ENCODE results near the gene NUP93.
A peak's percentile ranks its signal among the peaks of the same experiment; 100 is the strongest.

Gene NUP93

DNA sequence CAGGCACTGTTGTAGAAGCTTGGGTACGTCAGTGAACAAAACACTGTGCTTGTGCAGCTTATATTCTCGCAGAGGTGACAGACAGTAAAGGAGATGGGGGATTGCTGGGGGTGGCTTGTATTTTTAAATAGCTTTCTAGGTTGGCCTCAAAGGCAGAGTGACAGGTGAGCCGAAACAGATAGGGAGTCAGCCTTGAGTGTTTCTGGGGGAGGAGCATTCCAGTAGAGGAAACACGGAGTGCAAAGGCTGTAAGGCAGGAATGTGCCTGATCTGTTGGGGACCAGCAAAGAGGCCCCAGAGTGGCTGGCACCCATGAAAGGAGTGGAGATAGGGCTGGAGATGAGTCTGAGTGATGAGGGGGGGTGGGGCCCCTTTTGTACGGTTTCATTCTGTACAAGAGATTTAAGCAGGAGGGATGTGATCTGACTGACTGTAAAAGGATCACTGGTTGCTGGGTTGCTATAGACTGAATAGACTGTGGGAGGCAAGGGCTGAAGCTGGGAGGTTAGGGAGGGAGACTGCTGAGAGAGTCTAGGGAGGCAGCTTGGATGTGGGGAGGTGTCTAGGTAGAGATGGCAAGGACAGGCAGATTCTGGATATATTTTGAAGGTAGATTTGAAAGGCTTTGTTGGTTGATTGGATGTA lies 15.2 kb downstream of the NUP93 start:
- no peaks in the 10 kb centered on the region for H3K9me3 Mint-ChIP-seq
- peaks cover 26% of the 10 kb centered on the region for H3K4me1 Mint-ChIP-seq (ENCODE audit: low read depth)
- H3K27me3 Mint-ChIP-seq (ENCODE audit: low read depth) = no peaks in the 10 kb centered on the region
- H3K36me3 Mint-ChIP-seq (ENCODE audit: low read depth) = peaks cover 16% of the 10 kb centered on the region
- no peak overlapping the region for H3K27ac Mint-ChIP-seq
- no peak overlapping the region for H3K4me3 Mint-ChIP-seq

DNA sequence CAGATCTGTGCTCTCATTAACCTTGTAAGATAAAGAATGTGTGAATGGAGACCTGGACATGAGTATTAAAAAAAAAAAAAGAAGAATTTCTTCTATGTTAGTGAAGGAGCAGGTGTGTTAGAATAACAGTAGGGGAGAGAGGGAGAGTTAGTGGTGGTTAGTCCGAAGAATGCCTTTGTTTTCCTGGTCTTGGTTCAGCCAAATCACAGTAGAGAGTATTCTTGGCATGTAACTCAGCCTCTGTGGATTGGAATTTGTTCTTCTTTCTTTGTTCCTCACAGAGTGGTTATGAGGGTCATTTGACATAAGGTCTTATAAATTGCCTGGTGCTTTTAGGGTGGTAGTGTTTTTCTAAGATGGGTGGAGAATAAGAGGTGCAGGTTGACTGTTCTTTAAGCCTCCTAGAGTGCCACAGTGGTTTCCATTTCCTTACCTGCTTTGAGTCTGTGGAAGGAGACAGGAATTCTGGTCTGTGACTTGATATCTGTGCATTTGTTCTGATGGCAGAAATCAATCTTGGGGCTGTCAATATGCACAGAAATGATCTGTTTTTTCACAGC lies 17.6 kb downstream of the NUP93 start:
- no peak overlapping the region for H3K4me3 Mint-ChIP-seq
- no peak overlapping the region for H3K27ac Mint-ChIP-seq
- no peaks in the 10 kb centered on the region for H3K27me3 Mint-ChIP-seq (ENCODE audit: low read depth)
- no peaks in the 10 kb centered on the region for H3K9me3 Mint-ChIP-seq
- H3K4me1 Mint-ChIP-seq (ENCODE audit: low read depth) = peaks cover 23% of the 10 kb centered on the region
- H3K36me3 Mint-ChIP-seq (ENCODE audit: low read depth) = peaks cover 25% of the 10 kb centered on the region

DNA sequence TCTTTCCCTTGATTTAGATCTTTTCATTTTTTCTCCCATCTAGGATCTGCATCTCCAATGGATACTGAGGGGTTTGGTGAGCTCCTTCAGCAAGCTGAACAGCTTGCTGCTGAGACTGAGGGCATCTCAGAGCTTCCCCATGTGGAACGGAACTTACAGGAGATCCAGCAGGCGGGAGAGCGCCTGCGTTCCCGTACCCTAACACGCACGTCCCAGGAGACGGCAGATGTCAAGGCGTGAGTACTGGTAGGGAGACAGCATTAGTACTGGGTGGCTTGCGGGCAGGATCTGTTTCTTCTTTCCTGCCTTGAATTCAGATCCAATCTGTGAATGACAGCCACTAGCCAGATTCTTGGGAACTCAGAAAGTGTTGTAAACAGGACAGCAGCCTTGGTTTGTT lies 18.3 kb downstream of the NUP93 start:
- H3K4me1 Mint-ChIP-seq (ENCODE audit: low read depth) = peaks cover 23% of the 10 kb centered on the region
- peaks cover 30% of the 10 kb centered on the region for H3K36me3 Mint-ChIP-seq (ENCODE audit: low read depth)
- H3K4me3 Mint-ChIP-seq = no peak overlapping the region

DNA sequence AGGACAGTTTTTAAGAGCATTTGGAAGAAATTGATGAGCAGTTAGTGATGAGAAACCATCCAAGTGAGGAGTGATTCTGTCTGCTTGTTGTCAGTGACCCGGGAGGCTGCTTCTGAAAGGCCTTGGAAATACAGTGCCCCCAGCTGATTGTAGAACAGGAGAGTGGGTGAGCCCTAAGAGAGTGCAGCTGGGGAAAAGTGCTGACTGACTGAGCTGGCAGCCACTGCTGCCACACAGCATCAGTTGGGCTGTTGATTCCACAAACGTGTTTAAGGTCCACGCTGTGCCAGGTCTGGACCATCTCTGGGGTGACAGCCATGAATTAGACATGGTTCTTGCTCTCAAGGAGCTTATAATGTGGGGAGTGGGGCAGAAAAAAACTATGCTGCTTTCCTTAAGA lies 18.9 kb downstream of the NUP93 start:
- Mint-ChIP-seq H3K4me3 (no peak overlapping the region), H3K27ac (no peak overlapping the region), H3K27me3 (ENCODE audit: low read depth) (no peaks in the 10 kb centered on the region), H3K4me1 (ENCODE audit: low read depth) (peaks cover 23% of the 10 kb centered on the region), H3K9me3 (peaks cover 4% of the 10 kb centered on the region), H3K36me3 (ENCODE audit: low read depth) (peaks cover 35% of the 10 kb centered on the region)

More for the DNA sequence above, 18.3 kb downstream of the NUP93 start:
- no peak overlapping the region for H3K27ac Mint-ChIP-seq
- H3K27me3 Mint-ChIP-seq (ENCODE audit: low read depth) = no peaks in the 10 kb centered on the region
- no peaks in the 10 kb centered on the region for H3K9me3 Mint-ChIP-seq

DNA sequence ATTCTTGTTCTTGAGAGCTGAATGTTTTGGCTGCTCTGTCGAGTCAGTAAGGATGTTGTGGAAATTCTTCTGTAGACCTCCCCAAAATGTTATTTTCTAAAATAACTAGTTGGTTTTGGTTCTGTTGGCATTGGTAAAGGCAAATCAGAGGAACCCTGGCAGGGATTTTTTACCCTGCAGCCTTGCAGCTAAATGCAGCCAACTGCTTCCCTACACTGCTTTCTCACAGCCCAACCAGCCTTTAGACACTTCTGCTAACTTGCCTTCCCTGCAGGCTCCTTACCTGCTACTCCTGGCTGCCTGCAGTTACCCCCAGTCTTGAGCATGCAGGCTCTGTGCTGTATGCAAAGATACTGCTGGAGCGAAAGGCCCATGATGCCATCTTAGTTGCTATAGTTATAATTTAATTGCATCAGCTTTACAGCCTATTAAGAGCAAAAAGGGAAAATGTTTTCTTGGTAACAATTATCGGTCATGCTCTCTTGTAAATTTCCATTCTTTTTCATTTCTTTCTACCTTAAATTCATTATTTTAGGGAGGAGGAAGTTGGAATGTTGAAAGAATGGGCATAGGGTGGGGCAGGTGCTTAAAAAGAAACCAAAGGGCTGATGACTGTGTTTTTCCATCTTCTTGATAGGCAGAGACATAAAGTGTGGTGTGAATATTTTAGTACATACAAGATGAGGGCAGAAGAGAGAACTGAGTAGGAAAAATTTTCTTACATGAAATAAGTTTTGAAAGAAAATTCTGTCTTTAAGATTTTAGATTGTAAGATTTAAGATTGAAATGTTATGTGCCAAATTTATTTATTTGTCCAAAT lies 20.0 kb downstream of the NUP93 start:
- Mint-ChIP-seq H3K4me3 (no peak overlapping the region), H3K27ac (no peak overlapping the region), H3K4me1 (ENCODE audit: low read depth) (peaks cover 20% of the 10 kb centered on the region), H3K27me3 (ENCODE audit: low read depth) (no peaks in the 10 kb centered on the region), H3K9me3 (peaks cover 12% of the 10 kb centered on the region), H3K36me3 (ENCODE audit: low read depth) (peaks cover 39% of the 10 kb centered on the region)

DNA sequence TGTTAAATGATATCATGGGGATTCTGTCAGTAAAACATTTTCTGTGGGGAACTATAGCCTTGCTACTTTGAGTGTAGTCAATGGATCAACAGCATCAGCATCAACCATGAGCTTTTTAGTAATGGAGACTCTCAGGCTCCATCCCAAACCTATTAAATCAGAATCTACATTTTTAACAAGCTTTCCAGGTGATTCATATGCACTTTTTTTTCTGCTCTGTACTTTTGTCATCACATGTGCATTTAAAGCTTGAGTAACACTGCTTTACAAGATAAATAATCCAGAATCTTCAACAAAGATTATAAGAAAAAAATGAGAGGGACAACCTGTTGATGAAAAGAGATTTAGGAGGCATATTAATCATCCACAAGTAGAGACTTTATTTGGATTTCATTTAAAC lies 23.5 kb downstream of the NUP93 start:
- Mint-ChIP-seq H3K4me3 (no peak overlapping the region), H3K4me1 (ENCODE audit: low read depth) (peaks cover 13% of the 10 kb centered on the region), H3K27ac (no peak overlapping the region), H3K36me3 (ENCODE audit: low read depth) (peaks cover 43% of the 10 kb centered on the region), H3K27me3 (ENCODE audit: low read depth) (no peaks in the 10 kb centered on the region), H3K9me3 (peaks cover 17% of the 10 kb centered on the region)

DNA sequence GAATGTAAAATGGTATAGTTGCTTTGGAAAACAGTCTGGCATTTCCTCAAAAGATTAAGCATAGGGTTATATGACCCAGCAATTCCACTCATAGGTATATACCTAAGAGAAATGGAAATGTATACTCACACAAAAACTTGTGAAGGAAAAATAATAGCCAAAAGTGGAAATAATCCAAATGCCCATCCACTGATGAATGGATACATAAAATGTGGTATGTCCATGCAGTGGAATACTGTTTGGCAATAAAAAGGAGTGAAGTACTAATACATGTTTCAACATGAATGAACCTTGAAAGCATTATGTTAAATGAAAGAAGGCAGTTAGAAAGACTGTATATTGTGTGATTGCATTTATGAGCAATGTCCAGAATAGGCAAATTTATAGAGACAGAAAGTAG lies 25.1 kb downstream of the NUP93 start:
- Mint-ChIP-seq H3K9me3 (peaks cover 17% of the 10 kb centered on the region), H3K36me3 (ENCODE audit: low read depth) (peaks cover 41% of the 10 kb centered on the region)

DNA sequence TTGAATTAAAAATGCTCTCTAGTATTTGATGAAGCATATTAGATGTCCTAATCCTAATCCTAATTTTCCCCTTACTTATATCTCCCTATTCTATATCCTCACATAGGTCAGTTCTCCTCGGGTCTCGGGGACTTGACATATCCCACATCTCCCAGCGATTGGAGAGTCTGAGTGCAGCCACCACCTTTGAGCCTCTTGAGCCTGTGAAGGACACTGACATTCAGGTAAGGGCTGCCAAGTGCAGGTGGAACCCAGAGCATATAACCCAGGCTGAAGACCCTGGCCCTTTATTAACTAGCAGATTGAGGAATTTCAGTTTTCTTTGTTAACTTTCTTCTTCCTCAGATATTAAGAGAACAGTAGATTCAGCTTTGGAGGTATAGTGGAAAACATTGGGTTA lies 28.5 kb downstream of the NUP93 start:
- Mint-ChIP-seq H3K27me3 (ENCODE audit: low read depth) (no peaks in the 10 kb centered on the region), H3K4me1 (ENCODE audit: low read depth) (peaks cover 3% of the 10 kb centered on the region), H3K36me3 (ENCODE audit: low read depth) (peaks cover 31% of the 10 kb centered on the region), H3K4me3 (no peak overlapping the region), H3K27ac (no peak overlapping the region), H3K9me3 (peaks cover 16% of the 10 kb centered on the region)

More for the DNA sequence above, 25.1 kb downstream of the NUP93 start:
- Mint-ChIP-seq H3K4me1 (ENCODE audit: low read depth) (peaks cover 4% of the 10 kb centered on the region), H3K27me3 (ENCODE audit: low read depth) (no peaks in the 10 kb centered on the region), H3K27ac (no peak overlapping the region), H3K4me3 (no peak overlapping the region)

DNA sequence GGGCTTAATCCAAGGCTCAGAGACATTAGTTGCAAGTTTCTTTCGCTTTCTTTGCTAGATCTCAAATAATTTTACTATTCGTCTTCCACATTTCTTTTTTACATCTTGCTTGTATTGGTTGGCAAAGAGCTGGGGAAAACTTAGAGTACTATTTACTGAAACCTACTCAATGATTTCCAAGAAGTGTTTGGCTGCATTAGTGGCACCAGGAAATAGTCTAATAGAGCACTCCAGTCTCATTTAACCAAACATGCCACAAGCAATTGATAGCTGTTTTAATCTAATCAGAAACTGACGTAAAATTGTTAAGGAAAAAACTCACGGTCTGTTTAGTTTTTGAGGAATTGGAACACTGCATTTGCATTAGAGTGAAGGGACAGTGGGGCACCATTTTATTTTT lies 29.0 kb downstream of the NUP93 start:
- Mint-ChIP-seq H3K9me3 (peaks cover 12% of the 10 kb centered on the region), H3K27ac (no peak overlapping the region), H3K27me3 (ENCODE audit: low read depth) (no peaks in the 10 kb centered on the region), H3K4me3 (no peak overlapping the region), H3K4me1 (ENCODE audit: low read depth) (peaks cover 7% of the 10 kb centered on the region), H3K36me3 (ENCODE audit: low read depth) (peaks cover 27% of the 10 kb centered on the region)

DNA sequence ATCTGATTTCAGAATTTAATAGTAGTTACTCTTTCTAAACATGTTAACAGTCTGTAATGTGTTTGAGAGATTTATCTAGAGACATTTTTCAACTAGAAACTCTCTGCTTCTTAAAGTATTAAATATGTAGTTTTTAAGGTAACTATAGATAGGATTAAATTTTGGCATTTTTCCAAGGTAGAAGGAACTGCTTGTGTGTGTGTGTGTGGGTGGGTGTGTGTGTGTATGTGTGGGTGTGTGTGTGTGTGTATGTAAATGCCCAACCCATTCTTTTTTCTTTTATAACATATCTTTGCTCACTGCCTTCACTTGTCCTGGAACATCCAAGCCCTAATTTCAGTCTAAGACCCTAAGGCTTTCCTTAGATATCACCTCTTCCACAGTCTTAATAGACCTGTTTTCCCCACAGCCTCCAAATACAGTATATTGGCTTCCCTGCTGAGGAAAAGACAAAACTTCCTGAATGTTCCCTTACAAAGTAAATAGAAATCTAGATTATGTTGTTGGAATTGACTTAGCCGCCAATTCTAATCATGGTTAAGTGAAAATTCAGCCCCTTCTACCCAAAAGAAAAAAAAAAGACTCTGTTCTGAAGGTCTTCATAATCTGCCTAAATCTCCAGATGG lies 33.5 kb downstream of the NUP93 start:
- no peak overlapping the region for H3K4me3 Mint-ChIP-seq
- no peaks in the 10 kb centered on the region for H3K9me3 Mint-ChIP-seq
- H3K4me1 Mint-ChIP-seq (ENCODE audit: low read depth) = peaks cover 20% of the 10 kb centered on the region
- H3K27ac Mint-ChIP-seq = no peak overlapping the region
- no peaks in the 10 kb centered on the region for H3K27me3 Mint-ChIP-seq (ENCODE audit: low read depth)
- peaks cover 18% of the 10 kb centered on the region for H3K36me3 Mint-ChIP-seq (ENCODE audit: low read depth)

DNA sequence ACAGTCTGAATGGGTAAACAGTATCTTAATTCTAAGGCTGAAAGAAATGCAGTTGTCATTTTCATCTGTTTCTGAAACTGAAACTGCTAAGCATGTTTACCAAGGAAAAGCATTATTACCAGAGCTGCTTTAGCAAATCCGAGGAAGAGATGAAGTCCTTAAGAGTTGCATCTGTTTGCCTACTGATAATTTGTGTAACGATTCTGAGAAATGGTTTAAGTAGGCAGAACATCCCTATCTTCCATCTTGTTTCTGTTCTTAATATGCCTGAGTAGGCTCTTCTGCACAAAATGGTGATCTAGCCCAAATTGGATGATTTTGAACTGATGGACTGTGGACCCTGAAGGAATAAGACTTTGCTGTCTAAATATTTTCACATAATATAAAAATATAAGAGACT lies 34.9 kb downstream of the NUP93 start:
- Mint-ChIP-seq H3K36me3 (ENCODE audit: low read depth) (peaks cover 8% of the 10 kb centered on the region), H3K27me3 (ENCODE audit: low read depth) (no peaks in the 10 kb centered on the region), H3K4me3 (no peak overlapping the region), H3K9me3 (no peaks in the 10 kb centered on the region), H3K4me1 (ENCODE audit: low read depth) (peaks cover 17% of the 10 kb centered on the region), H3K27ac (peak overlapping the region; percentile 76)

DNA sequence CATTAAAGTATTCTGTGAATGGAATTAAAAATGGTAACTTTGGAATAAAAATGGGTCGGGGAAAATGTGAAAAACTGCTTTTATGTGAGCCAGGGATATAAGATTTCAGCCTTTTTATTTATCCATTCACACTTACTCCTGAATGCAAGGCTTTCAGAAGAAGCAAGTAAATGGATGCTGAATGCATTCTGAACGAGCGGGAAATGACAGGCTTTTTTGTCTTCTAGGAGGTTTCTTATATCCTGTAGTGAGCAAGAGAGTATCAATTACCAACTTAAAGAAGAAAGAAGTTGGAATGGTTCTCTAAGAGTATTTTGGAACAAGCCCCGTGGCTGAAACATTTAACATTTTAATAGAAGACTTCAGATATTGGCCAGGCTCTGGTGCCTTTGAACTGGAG lies 36.0 kb downstream of the NUP93 start:
- H3K27me3 Mint-ChIP-seq (ENCODE audit: low read depth) = no peaks in the 10 kb centered on the region
- no peak overlapping the region for H3K4me3 Mint-ChIP-seq
- peaks cover 5% of the 10 kb centered on the region for H3K36me3 Mint-ChIP-seq (ENCODE audit: low read depth)
- no peak overlapping the region for H3K27ac Mint-ChIP-seq
- no peaks in the 10 kb centered on the region for H3K9me3 Mint-ChIP-seq
- peaks cover 20% of the 10 kb centered on the region for H3K4me1 Mint-ChIP-seq (ENCODE audit: low read depth)

DNA sequence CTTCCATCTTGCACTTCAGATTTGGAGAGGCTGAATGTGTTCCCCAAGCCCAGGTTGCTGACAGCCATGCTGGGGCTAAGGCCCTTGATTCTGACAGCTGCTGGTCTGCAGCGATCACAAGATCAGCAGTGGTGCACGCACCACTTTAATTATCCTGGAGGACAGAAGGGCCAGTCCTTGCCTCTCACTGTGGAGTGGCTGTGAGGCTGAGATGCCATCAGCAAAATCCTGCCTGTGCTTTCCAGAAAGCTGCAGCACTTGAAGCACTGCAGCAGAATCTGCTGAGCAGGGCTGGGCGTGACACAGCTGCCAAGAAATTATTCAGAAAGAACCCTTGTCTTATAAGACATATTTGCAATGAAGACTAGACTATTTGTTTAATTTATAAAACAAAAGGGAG lies 37.1 kb downstream of the NUP93 start:
- no peak overlapping the region for H3K27ac Mint-ChIP-seq
- peaks cover 5% of the 10 kb centered on the region for H3K36me3 Mint-ChIP-seq (ENCODE audit: low read depth)
- H3K4me3 Mint-ChIP-seq = no peak overlapping the region
- H3K9me3 Mint-ChIP-seq = no peaks in the 10 kb centered on the region
- H3K4me1 Mint-ChIP-seq (ENCODE audit: low read depth) = peaks cover 28% of the 10 kb centered on the region
- no peaks in the 10 kb centered on the region for H3K27me3 Mint-ChIP-seq (ENCODE audit: low read depth)

DNA sequence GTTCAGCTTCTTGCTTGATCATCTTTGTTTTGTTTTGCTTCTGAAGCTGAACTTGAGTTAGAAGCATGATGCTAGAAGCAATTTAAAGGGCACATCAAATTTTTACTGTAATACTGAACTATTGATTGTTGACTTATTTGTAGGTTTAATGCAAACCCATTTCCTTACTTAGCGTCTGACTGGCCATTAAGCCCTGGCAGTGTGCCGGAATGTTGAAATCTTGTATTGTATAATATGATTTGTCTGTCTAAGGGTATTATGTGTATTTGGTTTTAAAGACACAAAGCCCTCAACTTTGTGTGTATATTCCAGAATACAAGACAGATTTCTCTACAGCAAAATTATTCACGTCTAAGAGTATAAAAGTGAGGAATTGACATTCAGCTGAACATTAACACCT lies 39.7 kb downstream of the NUP93 start:
- Mint-ChIP-seq H3K36me3 (ENCODE audit: low read depth) (peaks cover 2% of the 10 kb centered on the region), H3K4me1 (ENCODE audit: low read depth) (peaks cover 24% of the 10 kb centered on the region), H3K27ac (no peak overlapping the region), H3K9me3 (no peaks in the 10 kb centered on the region), H3K4me3 (no peak overlapping the region), H3K27me3 (ENCODE audit: low read depth) (no peaks in the 10 kb centered on the region)
